Activated CD4-positive, alpha-beta T cell treated with anti-CD3 and anti-CD28 coated beads for 36 hours (primary cell): ENCODE measurements around the gene C1QTNF7. TPM values are rescaled to one million over a fixed set of nuclear protein-coding genes. Genes with fewer than 3 reads are reported as not detected.

Experiments
- ATAC-seq: fragments of 200-7000 bp; cut with Tn5 transposase; one replicate; pipeline ENCODE4 v1.10.0; 2021; ENCODE audit warnings: mild to moderate bottlenecking, moderate library complexity
- CTCF ChIA-PET: fragments of 350-600 bp; sonication (Branson Sonifier 250); formaldehyde crosslinking; loops from one replicate; lab custom pipeline; 2021; ENCODE audit warnings: antibody characterized with exemption; lab: Charles Lee
- POLR2A ChIA-PET: fragments of 350-600 bp; sonication (Branson Sonifier 250); formaldehyde crosslinking; loops from one replicate; lab custom pipeline; 2021; ENCODE audit warnings: antibody characterized with exemption, inconsistent platforms; lab: Charles Lee
- DNase-seq: peaks from one replicate; pipeline ENCODE4 v3.0.0-alpha.2; 2020
- H3K27ac Mint-ChIP-seq: one replicate; pipeline ENCODE4 v1.8.0; 2021; ENCODE audit warnings: mixed read lengths
- H3K27me3 Mint-ChIP-seq: one replicate; pipeline ENCODE4 v1.8.0; 2021; ENCODE audit warnings: mixed read lengths
- H3K36me3 Mint-ChIP-seq: one replicate; pipeline ENCODE4 v1.8.0; 2021; ENCODE audit warnings: low read depth, mixed read lengths
- H3K4me1 Mint-ChIP-seq: one replicate; pipeline ENCODE4 v1.8.0; 2021; ENCODE audit warnings: mixed read lengths
- H3K4me3 Mint-ChIP-seq: one replicate; pipeline ENCODE4 v1.8.0; 2021; ENCODE audit warnings: mild to moderate bottlenecking, moderate library complexity, mixed read lengths
- H3K9me3 Mint-ChIP-seq: one replicate; pipeline ENCODE4 v1.8.0; 2021; ENCODE audit warnings: low read depth, mixed read lengths
- intact Hi-C, 2 experiments: fragments of 100-400 bp; cut with DNase I in 1 of 2; cut with micrococcal nuclease in 1 of 2; formaldehyde crosslinking; loops; one replicate each; pipeline versions ENCODE4 v1.14.2 to v1.15.1; 2022 to 2024; cut with DNase I, micrococcal nuclease
- total RNA-seq, 2 experiments: library from RNA; stranded (reverse); gene quantifications; one replicate each; pipeline ENCODE4 v1.2.3, GENCODE V29; 2021

Gene C1QTNF7
- total RNA-seq, 2 experiments from 2014 or later = not detected

GRCh38 chr4:15457406-15458201, 29.8 kb downstream of the C1QTNF7 start:
- Mint-ChIP-seq H3K4me3 (no peak overlapping the region), H3K36me3 (no peaks in the 10 kb centered on the region), H3K27ac (no peak overlapping the region), H3K4me1 (peaks cover 3% of the 10 kb centered on the region), H3K27me3 (no peaks in the 10 kb centered on the region), H3K9me3 (no peaks in the 10 kb centered on the region)
- intact Hi-C loops = loop anchor here (1.0 to 10.0 kb wide), 6 partner anchors 60 to 1801 kb away; no protein-coding TSS in a partner anchor
- ChIA-PET CTCF (interaction anchor here (0.6 to 5.8 kb wide), 36 partner anchors 8 to 561 kb away, joined by 3 to 33 read pairs (median 4); partner anchors contain the start of gene CC2D2A), POLR2A (interaction anchor here (0.6 kb wide), 1 partner anchor 221 kb away, joined by 12 read pairs; no protein-coding TSS in a partner anchor)
- DNase-seq (no peak), ATAC-seq (peak; percentile 69)

GRCh38 chr4:15458616-15459015, 30.8 kb downstream of the C1QTNF7 start:
- ChIA-PET CTCF (interaction anchor here (0.7 to 5.8 kb wide), 15 partner anchors 11 to 230 kb away, joined by 3 to 33 read pairs (median 10); partner anchors contain the start of gene CC2D2A), POLR2A (no interaction called here)
- Mint-ChIP-seq H3K36me3 (no peaks in the 10 kb centered on the region), H3K27ac (no peak overlapping the region), H3K4me1 (peaks cover 3% of the 10 kb centered on the region), H3K27me3 (no peaks in the 10 kb centered on the region), H3K4me3 (no peak overlapping the region), H3K9me3 (no peaks in the 10 kb centered on the region)
- intact Hi-C loops = loop anchor here (5.0 to 10.0 kb wide), 2 partner anchors 61 to 534 kb away; no protein-coding TSS in a partner anchor
- ATAC-seq (no peak), DNase-seq (no peak)

- no peak for ATAC-seq
- no peak for DNase-seq
- ChIA-PET POLR2A (no interaction called here), CTCF (interaction anchor here (0.6 to 5.8 kb wide), 9 partner anchors 10 to 1712 kb away, joined by 3 to 33 read pairs (median 4); partner anchors contain the start of gene CC2D2A)
- no peaks in the 10 kb centered on the region for H3K9me3 Mint-ChIP-seq
- intact Hi-C loops = loop anchor here (5.0 to 10.0 kb wide), 2 partner anchors 62 to 535 kb away; no protein-coding TSS in a partner anchor
- H3K4me3 Mint-ChIP-seq = no peak overlapping the region
- H3K27me3 Mint-ChIP-seq = no peaks in the 10 kb centered on the region
- H3K4me1 Mint-ChIP-seq = peaks cover 3% of the 10 kb centered on the region
- H3K27ac Mint-ChIP-seq = no peak overlapping the region
- H3K36me3 Mint-ChIP-seq = no peaks in the 10 kb centered on the region
Observed at GRCh38 chr4:15459706-15460105, 31.9 kb downstream of the C1QTNF7 start.

GRCh38 chr4:15466596-15466995, 38.8 kb downstream of the C1QTNF7 start:
- DNase-seq (no peak), ATAC-seq (no peak)
- CTCF ChIA-PET = no interaction called here
- peaks cover 10% of the 10 kb centered on the region for H3K4me1 Mint-ChIP-seq
- POLR2A ChIA-PET = no interaction called here
- H3K27ac Mint-ChIP-seq = no peak overlapping the region
- intact Hi-C loops = no loop called here
- no peak overlapping the region for H3K4me3 Mint-ChIP-seq
- no peaks in the 10 kb centered on the region for H3K9me3 Mint-ChIP-seq
- no peaks in the 10 kb centered on the region for H3K36me3 Mint-ChIP-seq
- no peaks in the 10 kb centered on the region for H3K27me3 Mint-ChIP-seq

GRCh38 chr4:15469402-15470127, 41.7 kb downstream of the C1QTNF7 start, which contains the start of gene CC2D2A:
TSS of gene CC2D2A (plus strand) at chr4:15469882. CDS start at chr4:15475933, 6,051 bp downstream.
- intact Hi-C loops = no loop called here
- H3K4me3 Mint-ChIP-seq = no peak within 1 kb of the TSS
- no peaks in the 10 kb centered on the region for H3K9me3 Mint-ChIP-seq
- no peak within 1 kb of the TSS for H3K27ac Mint-ChIP-seq
- ChIA-PET CTCF (interaction anchor here (0.5 to 4.3 kb wide), 4 partner anchors 10 to 1895 kb away, joined by 3 to 33 read pairs (median 3); no protein-coding TSS in a partner anchor), POLR2A (no interaction called here)
- peaks cover 10% of the 10 kb centered on the region for H3K4me1 Mint-ChIP-seq
- no peaks in the 10 kb centered on the region for H3K36me3 Mint-ChIP-seq
- DNase-seq = no peak
- H3K27me3 Mint-ChIP-seq = no peaks in the 10 kb centered on the region
- ATAC-seq = no peak

- H3K36me3 Mint-ChIP-seq = no peaks in the 10 kb centered on the region
- CTCF ChIA-PET = interaction anchor here (0.5 to 4.3 kb wide), 4 partner anchors 9 to 259 kb away, joined by 3 to 33 read pairs (median 3); no protein-coding TSS in a partner anchor
- no peaks in the 10 kb centered on the region for H3K27me3 Mint-ChIP-seq
- ATAC-seq = no peak
- no peaks in the 10 kb centered on the region for H3K9me3 Mint-ChIP-seq
- H3K4me3 Mint-ChIP-seq = no peak overlapping the region
- intact Hi-C loops = no loop called here
- no peak for DNase-seq
- POLR2A ChIA-PET = interaction anchor here (0.5 kb wide), 1 partner anchor 10 kb away, joined by 3 read pairs; no protein-coding TSS in a partner anchor
- H3K27ac Mint-ChIP-seq = no peak overlapping the region
- peaks cover 10% of the 10 kb centered on the region for H3K4me1 Mint-ChIP-seq
Observed at GRCh38 chr4:15470128-15470475, 42.3 kb downstream of the C1QTNF7 start.

GRCh38 chr4:15476396-15476795, 48.6 kb downstream of the C1QTNF7 start:
- no peaks in the 10 kb centered on the region for H3K36me3 Mint-ChIP-seq

GRCh38 chr4:15478724-15479088, 50.9 kb downstream of the C1QTNF7 start:
- intact Hi-C loops = loop anchor here (1.0 to 5.0 kb wide), 6 partner anchors 172 to 523 kb away; no protein-coding TSS in a partner anchor
- DNase-seq = no peak
- POLR2A ChIA-PET = no interaction called here

More at GRCh38 chr4:15476396-15476795, 48.6 kb downstream of the C1QTNF7 start:
- Mint-ChIP-seq H3K4me1 (no peaks in the 10 kb centered on the region), H3K9me3 (no peaks in the 10 kb centered on the region), H3K27ac (no peak overlapping the region), H3K4me3 (no peak overlapping the region), H3K27me3 (no peaks in the 10 kb centered on the region)
- ChIA-PET POLR2A (no interaction called here), CTCF (interaction anchor here (1.2 to 1.5 kb wide), 3 partner anchors 11 to 173 kb away, joined by 3 to 4 read pairs (median 3); no protein-coding TSS in a partner anchor)
- intact Hi-C loops = loop anchor here (5.0 kb wide), 3 partner anchors 176 to 331 kb away; no protein-coding TSS in a partner anchor
- DNase-seq = no peak
- ATAC-seq = no peak

GRCh38 chr4:15479089-15479912, 51.5 kb downstream of the C1QTNF7 start:
- H3K27ac Mint-ChIP-seq = no peak overlapping the region
- ATAC-seq (peak; percentile 39), DNase-seq (peak; percentile 15)
- no peaks in the 10 kb centered on the region for H3K36me3 Mint-ChIP-seq
- no peaks in the 10 kb centered on the region for H3K27me3 Mint-ChIP-seq
- peaks cover under 1% of the 10 kb centered on the region for H3K9me3 Mint-ChIP-seq
- intact Hi-C loops = loop anchor here (1.0 to 5.0 kb wide), 6 partner anchors 171 to 522 kb away; no protein-coding TSS in a partner anchor
- POLR2A ChIA-PET = no interaction called here
- CTCF ChIA-PET = interaction anchor here (0.5 to 2.5 kb wide), 8 partner anchors 10 to 329 kb away, joined by 3 to 11 read pairs (median 3); partner anchors contain the start of gene CC2D2A
- H3K4me3 Mint-ChIP-seq = no peak overlapping the region
- H3K4me1 Mint-ChIP-seq = no peaks in the 10 kb centered on the region

More at GRCh38 chr4:15478724-15479088, 50.9 kb downstream of the C1QTNF7 start:
- no peak overlapping the region for H3K27ac Mint-ChIP-seq
- no peaks in the 10 kb centered on the region for H3K9me3 Mint-ChIP-seq
- CTCF ChIA-PET = interaction anchor here (0.9 to 2.5 kb wide), 3 partner anchors 9 to 329 kb away, joined by 3 to 11 read pairs (median 3); partner anchors contain the start of gene CC2D2A
- no peak overlapping the region for H3K4me3 Mint-ChIP-seq
- H3K27me3 Mint-ChIP-seq = no peaks in the 10 kb centered on the region
- no peak for ATAC-seq
- H3K4me1 Mint-ChIP-seq = no peaks in the 10 kb centered on the region
- no peaks in the 10 kb centered on the region for H3K36me3 Mint-ChIP-seq

GRCh38 chr4:15479913-15480185, 52.0 kb downstream of the C1QTNF7 start:
- POLR2A ChIA-PET = interaction anchor here (0.7 kb wide), 1 partner anchor 10 kb away, joined by 3 read pairs; no protein-coding TSS in a partner anchor

More at GRCh38 chr4:15479913-15480185, 52.0 kb downstream of the C1QTNF7 start:
- DNase-seq (no peak), ATAC-seq (no peak)
- Mint-ChIP-seq H3K4me3 (no peak overlapping the region), H3K36me3 (no peaks in the 10 kb centered on the region), H3K27me3 (no peaks in the 10 kb centered on the region), H3K27ac (no peak overlapping the region), H3K4me1 (no peaks in the 10 kb centered on the region), H3K9me3 (peaks cover 4% of the 10 kb centered on the region)
- CTCF ChIA-PET = interaction anchor here (0.9 to 2.5 kb wide), 8 partner anchors 10 to 679 kb away, joined by 3 to 11 read pairs (median 3); partner anchors contain the start of gene CC2D2A
- intact Hi-C loops = loop anchor here (1.0 to 5.0 kb wide), 6 partner anchors 170 to 521 kb away; no protein-coding TSS in a partner anchor
